ENCODE results near the gene TIPARP.

TIPARP gene

GRCh38 chr3:156674046-156674910, at the start of gene TIPARP:
TSS of gene TIPARP (plus strand) at chr3:156674590. CDS start at chr3:156677698, 3,108 bp downstream.
- peak; percentile 97 to 98 (median 98) for DNase-seq (ENCODE audit: low read depth in 3 of 3)

GRCh38 chr3:156626104-156626503, 48.3 kb upstream of the TIPARP start:
- DNase-seq (ENCODE audit: low read depth in 3 of 3): no peak

DNA sequence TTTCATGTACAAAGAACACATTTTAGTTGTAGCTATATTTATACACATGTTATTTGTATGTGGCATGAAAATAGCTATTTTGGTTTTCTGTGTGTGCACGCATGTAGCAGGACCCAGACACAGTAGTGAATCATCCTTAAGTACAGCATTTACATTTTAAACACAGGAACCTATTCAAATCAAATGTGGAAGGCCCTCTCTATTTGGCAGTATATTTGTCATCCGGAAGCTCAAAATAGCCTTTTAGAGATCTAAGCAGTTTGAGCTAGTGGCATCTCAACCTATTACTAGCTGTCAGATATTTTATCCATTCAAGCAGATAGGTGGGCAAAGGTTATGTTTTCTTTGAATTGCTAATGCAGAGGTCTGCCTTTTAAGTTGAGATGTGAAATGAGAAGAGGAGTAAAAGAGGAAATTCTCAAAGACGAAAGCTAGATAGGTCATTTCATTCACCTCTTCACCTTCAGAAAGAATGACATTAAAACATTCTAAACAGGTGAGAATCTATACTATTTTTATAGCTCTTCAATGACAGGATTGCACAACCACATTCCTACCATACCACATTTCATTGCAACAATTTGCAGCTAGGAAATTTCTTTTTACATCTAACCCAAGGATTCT, 46.3 kb upstream of the TIPARP start:
- DNase-seq (ENCODE audit: low read depth in 3 of 3): no peak

DNA sequence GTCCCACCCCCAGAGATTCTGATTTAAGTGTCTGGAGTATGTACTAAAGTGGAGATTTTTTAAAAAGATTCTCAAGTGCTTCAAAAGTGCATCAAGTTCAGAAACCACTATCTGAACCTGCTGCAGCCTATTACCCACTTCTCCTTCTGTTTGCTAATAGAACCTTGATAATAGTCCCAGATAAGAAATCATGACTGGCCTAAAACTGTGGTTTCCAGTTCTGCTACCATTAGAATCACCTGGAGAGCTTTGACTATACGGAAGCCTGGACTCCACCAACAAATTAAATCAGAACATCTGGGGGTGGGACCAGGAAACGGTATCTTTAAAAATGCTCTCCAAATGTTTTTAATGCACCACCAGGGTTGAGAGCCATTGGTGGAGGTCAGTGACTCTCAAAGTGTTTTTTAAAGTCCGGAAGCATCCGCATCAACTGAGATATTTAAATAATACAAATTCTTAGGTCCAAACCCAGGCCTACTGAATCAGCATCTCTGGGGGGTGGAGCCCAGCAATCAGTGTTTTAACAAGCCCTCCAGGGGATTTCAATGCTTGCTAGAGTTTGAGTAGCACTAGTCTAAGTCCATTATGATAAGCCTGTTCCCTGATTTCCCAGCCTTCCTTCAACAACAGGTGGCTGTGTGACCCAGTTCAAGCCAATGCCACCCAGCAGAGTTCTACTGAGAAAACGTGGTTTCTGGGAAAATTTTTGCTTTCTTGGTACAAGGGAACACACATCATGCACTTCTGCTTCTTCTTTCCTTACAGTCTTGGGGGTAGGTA, 45.4 kb upstream of the TIPARP start:
- no peak for DNase-seq (ENCODE audit: low read depth in 3 of 3)

- DNase-seq (ENCODE audit: low read depth in 3 of 3): no peak
Measured at GRCh38 chr3:156630081-156630772, 44.2 kb upstream of the TIPARP start.

GRCh38 chr3:156630773-156631093, 43.7 kb upstream of the TIPARP start:
- no peak for DNase-seq (ENCODE audit: low read depth in 3 of 3)

- no peak for DNase-seq (ENCODE audit: low read depth in 3 of 3)
Measured at GRCh38 chr3:156631323-156631722, 43.1 kb upstream of the TIPARP start.

DNA sequence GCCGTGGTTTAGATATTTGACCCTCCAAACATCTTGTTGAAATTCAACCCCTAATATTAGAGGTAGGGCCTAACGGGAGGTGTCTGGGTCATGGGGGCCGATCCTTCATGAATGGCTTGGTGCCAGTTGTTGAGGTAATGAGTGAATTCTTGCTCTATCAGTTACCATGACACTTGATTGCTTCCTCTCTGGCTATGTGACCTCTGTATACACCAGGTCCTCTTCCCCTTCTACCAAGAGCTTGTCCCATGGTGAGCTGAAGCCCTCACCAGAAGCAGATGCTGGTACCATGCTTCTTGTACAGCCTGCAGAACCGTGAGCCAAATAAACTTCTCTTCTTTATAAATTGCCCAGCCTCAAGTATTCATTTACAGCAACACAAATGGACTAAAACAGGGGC, 41.8 kb upstream of the TIPARP start:
- DNase-seq (ENCODE audit: low read depth in 3 of 3): no peak

- no peak for DNase-seq (ENCODE audit: low read depth in 3 of 3)
Measured at GRCh38 chr3:156633335-156633734, 41.1 kb upstream of the TIPARP start.

DNA sequence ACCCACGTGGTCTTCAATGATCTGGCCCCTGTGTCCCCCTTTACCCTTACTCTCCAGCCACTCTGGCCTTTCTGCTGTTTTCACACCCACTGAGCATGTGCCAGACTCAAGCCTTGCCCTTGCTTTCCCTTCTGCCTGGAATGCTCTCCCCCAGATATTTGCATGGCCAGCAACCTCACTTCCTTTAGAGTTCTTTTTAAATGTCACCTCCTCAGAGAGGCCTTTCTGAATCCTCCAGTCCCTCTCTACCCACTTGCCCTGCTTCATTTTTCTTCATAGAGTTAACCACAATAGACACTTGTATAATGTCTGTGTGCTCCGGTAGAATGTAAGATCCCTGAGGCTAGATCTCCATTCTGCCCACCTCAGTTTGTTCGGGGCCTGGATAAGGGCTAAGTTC, 39.4 kb upstream of the TIPARP start:
- no peak for DNase-seq (ENCODE audit: low read depth in 3 of 3)

- DNase-seq (ENCODE audit: low read depth in 3 of 3): no peak
Measured at GRCh38 chr3:156635973-156636372, 38.4 kb upstream of the TIPARP start.

DNA sequence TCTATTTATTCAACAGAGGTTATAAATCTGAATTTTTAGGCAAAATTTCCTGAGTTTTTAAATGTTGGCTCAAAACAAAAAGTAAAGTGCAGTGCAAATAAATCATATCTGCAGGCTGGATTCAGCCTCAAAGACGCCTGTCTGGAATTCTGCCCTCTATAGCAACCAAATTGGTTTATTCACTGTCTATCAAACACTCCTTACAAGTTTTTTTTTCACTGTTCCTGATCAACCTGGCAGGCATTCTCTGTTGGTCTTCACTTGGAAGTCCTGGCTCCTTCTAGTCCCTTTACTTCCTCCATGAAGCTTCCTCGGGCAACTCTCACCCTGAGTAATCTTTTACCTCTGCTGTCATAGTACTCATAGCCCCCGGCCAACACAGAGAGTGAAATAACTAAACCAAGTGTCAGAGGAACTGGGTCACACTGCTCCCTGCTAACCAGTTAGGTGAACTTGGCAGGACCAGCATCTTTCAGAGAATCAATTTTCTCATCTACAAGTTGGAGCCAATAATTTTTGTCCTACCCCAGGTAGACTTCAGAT, 36.8 kb upstream of the TIPARP start:
- no peak for DNase-seq (ENCODE audit: low read depth in 3 of 3)

- DNase-seq (ENCODE audit: low read depth in 3 of 3): no peak
Measured at GRCh38 chr3:156638271-156638670, 36.1 kb upstream of the TIPARP start.

DNA sequence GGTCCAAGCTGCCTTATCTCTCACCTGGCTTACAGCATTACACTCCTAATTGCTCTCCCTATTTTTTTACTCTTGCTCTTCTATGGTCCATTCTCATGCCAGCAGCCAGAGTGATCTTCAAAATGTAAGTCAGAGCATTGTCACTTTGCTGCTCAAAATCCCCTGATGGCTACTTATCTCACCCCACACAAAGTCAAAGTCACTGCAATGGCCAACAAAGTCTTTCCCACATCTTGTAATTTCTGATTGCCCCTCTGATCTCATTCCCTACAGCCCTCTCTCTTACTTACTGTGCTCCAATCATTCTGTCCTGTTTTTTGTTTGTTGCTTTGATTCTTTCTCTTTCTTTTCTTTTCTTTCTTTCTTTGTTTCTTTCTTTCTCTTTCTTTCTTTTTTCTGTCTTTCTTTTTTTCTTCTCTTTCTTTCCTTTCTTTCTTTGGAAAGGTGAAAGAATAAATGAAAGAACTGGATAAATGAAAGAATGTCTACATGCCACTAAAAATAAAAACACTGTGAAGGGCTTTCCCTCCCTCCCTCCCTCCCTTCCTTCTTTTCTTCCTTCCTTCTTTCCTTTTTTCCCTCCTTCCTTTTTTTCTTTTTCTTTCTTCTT, 34.9 kb upstream of the TIPARP start:
- DNase-seq (ENCODE audit: low read depth in 3 of 3): no peak

- DNase-seq (ENCODE audit: low read depth in 3 of 3): no peak
Measured at GRCh38 chr3:156641618-156641975, 32.8 kb upstream of the TIPARP start.

GRCh38 chr3:156642750-156643728, 31.4 kb upstream of the TIPARP start:
- no peak for DNase-seq (ENCODE audit: low read depth in 3 of 3)

DNA sequence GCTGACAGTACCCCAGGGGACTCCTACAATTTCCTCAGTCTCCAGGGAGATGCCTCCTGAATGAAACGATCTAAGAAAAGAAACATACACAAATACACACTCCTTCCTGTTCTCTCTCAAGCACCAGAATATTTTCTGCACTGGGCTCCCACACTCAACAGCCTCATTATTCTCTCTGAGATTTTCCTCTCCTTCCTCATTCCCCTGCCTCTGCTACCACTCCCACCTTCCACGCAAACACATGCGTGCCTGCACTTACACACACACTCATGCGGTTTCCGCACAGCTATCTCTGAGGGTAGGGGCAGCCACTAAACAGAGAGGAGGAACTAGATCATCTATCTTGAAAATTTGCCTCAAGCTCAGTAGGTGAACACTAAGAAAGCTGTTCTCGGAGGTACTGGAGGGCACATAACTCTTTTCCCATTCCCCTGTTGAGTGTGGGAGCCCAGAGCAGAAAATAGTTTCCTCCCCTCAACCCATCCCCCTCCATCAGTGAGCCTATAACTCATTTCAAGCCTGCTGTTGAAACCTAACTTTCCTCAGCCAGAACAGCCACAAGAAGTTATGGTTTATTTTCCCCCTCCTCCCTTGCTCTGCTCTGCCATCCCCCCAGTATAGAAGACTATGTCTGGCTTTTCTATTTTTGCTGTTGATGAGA, 30.5 kb upstream of the TIPARP start:
- no peak for DNase-seq (ENCODE audit: low read depth in 3 of 3)

DNA sequence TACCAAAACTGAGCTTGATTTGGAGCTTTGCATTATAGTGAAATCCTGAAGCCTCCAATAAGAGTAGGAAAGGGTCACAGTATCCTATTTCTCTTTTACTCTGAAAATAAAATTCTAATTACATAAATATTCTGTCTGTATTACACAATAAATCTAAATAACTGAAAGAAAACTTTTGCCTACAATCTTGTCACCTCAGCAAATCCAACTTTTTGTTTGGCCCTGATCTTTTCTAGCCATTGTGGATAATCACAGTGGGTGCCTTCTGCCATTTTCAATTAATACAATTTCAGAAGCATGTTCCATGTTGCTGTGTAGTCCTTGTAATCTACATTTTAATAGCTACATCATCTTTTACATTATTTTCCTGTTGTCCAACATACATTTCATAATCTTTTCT, 29.4 kb upstream of the TIPARP start:
- DNase-seq (ENCODE audit: low read depth in 3 of 3): no peak

- no peak for DNase-seq (ENCODE audit: low read depth in 3 of 3)
Measured at GRCh38 chr3:156646958-156647357, 27.4 kb upstream of the TIPARP start.

DNA sequence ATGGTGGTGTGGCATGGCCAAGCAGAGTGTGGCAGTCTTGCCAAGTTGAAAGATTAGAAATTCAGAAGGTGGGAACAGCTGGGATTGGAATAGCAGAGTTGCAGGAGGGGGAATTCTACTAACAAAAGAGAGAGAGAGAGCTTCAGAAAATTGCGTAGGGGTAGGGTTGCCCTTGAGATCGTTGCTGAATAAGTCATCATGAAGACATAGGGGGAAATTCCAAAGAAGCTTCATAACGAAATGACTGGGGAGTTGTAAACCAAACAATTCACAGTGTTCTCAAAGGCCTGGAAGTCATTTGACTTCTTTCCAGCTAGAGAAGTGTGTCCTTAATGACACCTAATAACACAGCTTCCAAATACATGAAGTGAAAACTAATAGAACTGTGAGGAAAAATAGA, 26.3 kb upstream of the TIPARP start:
- DNase-seq (ENCODE audit: low read depth in 3 of 3): no peak

All from stimulated activated CD4-positive, alpha-beta T cell treated with anti-CD3 and anti-CD28 coated beads, TNF-alpha, amount 100 ng/mL, for 4 hours (primary cell).